Activated T-helper 1 cell treated with anti-CD3 and anti-CD28 coated beads, Interleukin-12 subunit alpha, Interleukin-12 subunit beta, Interleukin-2, Interleukin-4 antibody, amounts not matched to agents 30 ng/mL and 10 ng/mL and 1 ng/mL, durations not matched to agents 14 hours and 24 hours and 36 hours (primary cell): ENCODE results near the gene TYK2. TPM values are rescaled to one million over a fixed set of nuclear protein-coding genes. Genes with fewer than 3 reads are reported as not detected.

Experiments used
- total RNA-seq: library from RNA; stranded (reverse); gene quantifications from 2 replicates; pipeline ENCODE4 v1.2.3, GENCODE V29; 2022

Gene TYK2
- total RNA-seq, 1 donor from 2014 or later: 271 TPM

Other genes starting within 250 kb of the TYK2 start
- 411 and 425 TPM in 2 replicates for gene DNMT1, start 185.6 kb downstream of the TYK2 start, total RNA-seq
- 15.4 and 16.0 TPM in 2 replicates for gene S1PR2, start 149.2 kb downstream of the TYK2 start, total RNA-seq
- gene MRPL4, start 128.4 kb downstream of the TYK2 start, total RNA-seq: 163 and 168 TPM in 2 replicates
- gene ICAM1, start 109.5 kb downstream of the TYK2 start, total RNA-seq: 90.8 and 92.2 TPM in 2 replicates
- 0.59 and 1.0 TPM in 2 replicates for gene ICAM4, start 93.6 kb downstream of the TYK2 start, total RNA-seq
- gene ICAM5, start 90.6 kb downstream of the TYK2 start, total RNA-seq: 1.9 TPM in 2 replicates
- gene ZGLP1, start 70.8 kb downstream of the TYK2 start, total RNA-seq: 3.5 and 4.2 TPM in 2 replicates
- gene FDX2, start 64.6 kb downstream of the TYK2 start, total RNA-seq: 21.6 and 24.4 TPM in 2 replicates
- gene RAVER1, start 47.0 kb downstream of the TYK2 start, total RNA-seq: 92.5 and 92.8 TPM in 2 replicates
- 107 and 114 TPM in 2 replicates for gene ICAM3, start 40.9 kb downstream of the TYK2 start, total RNA-seq
- gene CDC37, start 23.0 kb upstream of the TYK2 start, total RNA-seq: 320 and 326 TPM in 2 replicates
- gene PDE4A, start 40.0 kb upstream of the TYK2 start, total RNA-seq: 67.7 and 71.1 TPM in 2 replicates
- gene KEAP1, start 122.8 kb upstream of the TYK2 start, total RNA-seq: 81.6 and 94.2 TPM in 2 replicates
- gene S1PR5, start 136.9 kb upstream of the TYK2 start, total RNA-seq: not detected in 2 replicates
- gene ATG4D, start 163.3 kb upstream of the TYK2 start, total RNA-seq: 37.3 and 40.7 TPM in 2 replicates
- 91.1 and 91.8 TPM in 2 replicates for gene KRI1, start 185.4 kb upstream of the TYK2 start, total RNA-seq
- 40.1 and 42.1 TPM in 2 replicates for gene CDKN2D, start 188.4 kb upstream of the TYK2 start, total RNA-seq
- gene AP1M2, start 206.7 kb upstream of the TYK2 start, total RNA-seq: not detected in 2 replicates
- gene SLC44A2, start 245.0 kb upstream of the TYK2 start, total RNA-seq: 92.9 and 94.4 TPM in 2 replicates